Activated T-helper 17 cell treated with anti-CD3 and anti-CD28 coated beads, Interleukin-2, amount 50 U/mL, for 72 hours (primary cell): ENCODE data around the gene RBPJ. TPM values are rescaled to one million over a fixed set of nuclear protein-coding genes. Genes with fewer than 3 reads are reported as not detected.

Experiments used
- ATAC-seq: fragments of 150-1000 bp; cut with Tn5 transposase; replicated peaks from 2 replicates; pipeline ENCODE4 v1.10.0; 2021; ENCODE audit warnings: mild to moderate bottlenecking, moderate library complexity
- H3K27ac Mint-ChIP-seq: one replicate; pipeline ENCODE4 v1.8.0; 2022; ENCODE audit warnings: mixed read lengths
- H3K27me3 Mint-ChIP-seq: one replicate; pipeline ENCODE4 v1.8.0; 2022; ENCODE audit warnings: mixed read lengths
- H3K36me3 Mint-ChIP-seq: one replicate; pipeline ENCODE4 v1.8.0; 2022; ENCODE audit warnings: low read depth, mild to moderate bottlenecking, mixed read lengths
- H3K4me1 Mint-ChIP-seq: one replicate; pipeline ENCODE4 v1.8.0; 2022; ENCODE audit warnings: mixed read lengths
- H3K4me3 Mint-ChIP-seq: one replicate; pipeline ENCODE4 v1.8.0; 2022; ENCODE audit warnings: mild to moderate bottlenecking, mixed read lengths
- H3K9me3 Mint-ChIP-seq: one replicate; pipeline ENCODE4 v1.8.0; 2022; ENCODE audit warnings: mixed read lengths
- total RNA-seq, 2 donors: library from RNA; stranded (reverse); gene quantifications; one replicate each; pipeline ENCODE4 v1.2.3, GENCODE V29; 2022

Gene RBPJ
- total RNA-seq, 2 donors from 2014 or later = 238 to 481 TPM

DNA sequence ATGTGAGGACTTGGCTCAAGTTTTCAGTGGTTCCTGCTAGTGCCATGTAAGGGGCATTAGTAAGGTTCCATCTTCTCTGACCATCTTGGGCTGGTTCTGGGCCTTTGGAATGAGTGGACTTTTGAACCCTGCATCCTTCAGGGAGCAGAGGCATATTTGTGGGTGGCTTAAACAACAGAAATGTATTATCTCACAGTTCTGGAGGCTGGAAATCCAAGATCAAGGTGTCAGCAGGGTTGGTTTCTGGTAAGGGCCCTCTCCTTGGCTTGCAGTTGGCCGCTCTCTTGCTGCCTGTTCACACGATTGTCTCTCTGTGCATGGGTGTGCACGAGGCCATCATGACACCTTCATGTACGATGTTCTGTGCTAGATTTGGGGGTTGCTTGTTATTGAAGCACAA is 148.2 kb downstream of the RBPJ start:
- Mint-ChIP-seq H3K4me1 (no peaks in the 10 kb centered on the region), H3K9me3 (no peaks in the 10 kb centered on the region), H3K27ac (no peak overlapping the region), H3K36me3 (no peaks in the 10 kb centered on the region), H3K4me3 (no peak overlapping the region), H3K27me3 (peaks cover 24% of the 10 kb centered on the region)
- ATAC-seq = no peak

- ATAC-seq = no peak
- H3K27me3 Mint-ChIP-seq = peaks cover 23% of the 10 kb centered on the region
- no peak overlapping the region for H3K4me3 Mint-ChIP-seq
- no peaks in the 10 kb centered on the region for H3K9me3 Mint-ChIP-seq
- no peak overlapping the region for H3K27ac Mint-ChIP-seq
- no peaks in the 10 kb centered on the region for H3K4me1 Mint-ChIP-seq
- H3K36me3 Mint-ChIP-seq = no peaks in the 10 kb centered on the region
Observed at GRCh38 chr4:26471890-26472289, 151.1 kb downstream of the RBPJ start.

GRCh38 chr4:26473893-26474292 is 153.1 kb downstream of the RBPJ start:
- peaks cover 17% of the 10 kb centered on the region for H3K27me3 Mint-ChIP-seq
- no peaks in the 10 kb centered on the region for H3K4me1 Mint-ChIP-seq
- no peaks in the 10 kb centered on the region for H3K36me3 Mint-ChIP-seq
- no peak for ATAC-seq
- no peak overlapping the region for H3K4me3 Mint-ChIP-seq
- no peak overlapping the region for H3K27ac Mint-ChIP-seq
- H3K9me3 Mint-ChIP-seq = no peaks in the 10 kb centered on the region

GRCh38 chr4:26474551-26474950 is 153.7 kb downstream of the RBPJ start:
- Mint-ChIP-seq H3K27ac (no peak overlapping the region), H3K4me3 (no peak overlapping the region), H3K27me3 (peaks cover 17% of the 10 kb centered on the region), H3K36me3 (no peaks in the 10 kb centered on the region), H3K9me3 (no peaks in the 10 kb centered on the region), H3K4me1 (no peaks in the 10 kb centered on the region)
- ATAC-seq = no peak

DNA sequence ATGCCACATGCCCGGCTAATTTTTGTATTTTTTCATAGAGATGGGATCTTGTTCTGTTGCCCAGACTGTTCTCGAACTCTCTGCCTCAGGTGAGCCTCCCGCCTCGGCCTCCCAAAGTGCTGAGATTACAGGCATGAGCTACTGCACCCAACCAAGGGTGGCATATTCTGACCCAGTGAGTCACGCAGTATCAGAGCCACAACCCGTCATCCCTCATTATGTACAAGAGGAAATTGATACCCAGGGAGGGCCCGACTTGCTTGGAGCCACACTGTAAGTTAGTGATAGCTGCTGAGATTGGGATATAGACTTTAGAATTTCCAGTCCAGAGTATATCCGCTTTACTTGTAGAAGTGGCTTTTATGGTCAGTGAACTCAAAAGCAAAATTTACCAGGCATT is 154.9 kb downstream of the RBPJ start:
- Mint-ChIP-seq H3K27me3 (peaks cover 14% of the 10 kb centered on the region), H3K9me3 (no peaks in the 10 kb centered on the region), H3K36me3 (no peaks in the 10 kb centered on the region), H3K4me3 (no peak overlapping the region), H3K4me1 (no peaks in the 10 kb centered on the region), H3K27ac (no peak overlapping the region)
- no peak for ATAC-seq

DNA sequence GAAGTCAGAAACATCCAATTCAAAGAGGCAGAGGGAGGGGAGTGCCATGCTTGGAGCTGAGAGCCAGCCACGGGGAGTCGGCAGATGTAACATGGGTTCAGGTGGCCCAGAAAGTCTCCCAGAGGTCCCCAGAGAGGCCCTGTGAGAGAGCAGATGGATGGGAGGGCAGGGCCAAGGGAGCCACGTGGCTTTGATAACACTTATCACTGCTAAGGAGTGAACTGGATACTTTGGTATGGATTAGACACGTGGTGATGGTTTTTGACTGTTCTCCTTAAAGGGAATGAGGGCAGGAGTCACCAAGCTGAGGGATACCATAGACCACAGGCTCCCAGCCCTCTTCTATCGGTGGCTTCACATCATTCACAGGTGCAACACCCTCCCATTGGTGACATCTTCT is 155.7 kb downstream of the RBPJ start:
- H3K4me1 Mint-ChIP-seq = no peaks in the 10 kb centered on the region
- ATAC-seq = no peak
- H3K27me3 Mint-ChIP-seq = peaks cover 9% of the 10 kb centered on the region
- no peaks in the 10 kb centered on the region for H3K9me3 Mint-ChIP-seq
- H3K36me3 Mint-ChIP-seq = no peaks in the 10 kb centered on the region
- H3K27ac Mint-ChIP-seq = no peak overlapping the region
- no peak overlapping the region for H3K4me3 Mint-ChIP-seq

- H3K27ac Mint-ChIP-seq = no peak overlapping the region
- H3K9me3 Mint-ChIP-seq = no peaks in the 10 kb centered on the region
- H3K4me1 Mint-ChIP-seq = no peaks in the 10 kb centered on the region
- peaks cover 4% of the 10 kb centered on the region for H3K27me3 Mint-ChIP-seq
- H3K4me3 Mint-ChIP-seq = no peak overlapping the region
- H3K36me3 Mint-ChIP-seq = no peaks in the 10 kb centered on the region
- ATAC-seq = no peak
Observed at GRCh38 chr4:26478330-26478729, 157.5 kb downstream of the RBPJ start.

DNA sequence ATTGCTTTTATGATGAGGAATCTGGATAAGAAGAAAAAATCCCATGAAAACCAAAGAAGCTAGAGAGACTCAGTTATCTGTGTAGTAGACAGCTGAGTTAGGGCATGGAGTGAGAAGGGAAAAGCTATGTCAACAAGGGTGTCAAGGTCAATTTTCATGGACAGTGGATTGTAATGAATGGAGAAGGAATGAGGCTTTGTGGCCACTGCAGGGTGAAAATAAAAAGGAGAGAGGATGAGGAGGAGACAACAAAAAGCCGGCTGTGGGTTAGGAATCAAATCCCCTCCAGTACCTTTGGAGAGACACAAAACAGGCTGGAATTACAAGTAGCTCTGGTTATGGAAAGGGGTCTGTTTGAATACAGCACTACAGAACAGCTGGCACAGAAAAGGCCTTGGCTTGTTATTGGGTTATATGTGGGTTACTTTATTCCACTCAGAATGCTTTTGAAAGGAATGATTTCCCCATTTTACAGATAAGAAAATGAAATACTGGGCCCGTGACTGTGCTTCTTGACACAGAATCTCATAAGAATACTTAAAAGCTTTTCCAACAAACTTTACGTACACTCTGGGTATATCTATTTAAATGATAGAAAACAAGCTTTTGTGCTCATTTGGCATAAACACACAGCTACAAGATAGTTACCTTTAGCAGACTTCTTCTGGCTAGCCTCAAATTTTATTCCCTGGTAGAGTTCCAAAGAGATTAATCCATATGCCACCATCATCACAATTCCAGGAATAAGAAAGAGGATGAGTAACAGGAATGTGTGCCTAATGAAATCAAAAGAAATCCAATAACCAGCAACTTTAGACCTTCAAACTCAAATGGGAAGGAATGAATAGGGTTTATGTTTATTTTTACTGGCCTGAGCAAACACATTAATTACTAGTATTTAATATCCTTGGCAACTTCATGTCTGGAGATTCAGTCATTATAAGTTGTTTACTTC is 162.0 kb downstream of the RBPJ start:
- ATAC-seq = no peak
- no peaks in the 10 kb centered on the region for H3K4me1 Mint-ChIP-seq
- no peaks in the 10 kb centered on the region for H3K9me3 Mint-ChIP-seq
- H3K27ac Mint-ChIP-seq = no peak overlapping the region
- H3K36me3 Mint-ChIP-seq = no peaks in the 10 kb centered on the region
- peaks cover 4% of the 10 kb centered on the region for H3K27me3 Mint-ChIP-seq
- no peak overlapping the region for H3K4me3 Mint-ChIP-seq

DNA sequence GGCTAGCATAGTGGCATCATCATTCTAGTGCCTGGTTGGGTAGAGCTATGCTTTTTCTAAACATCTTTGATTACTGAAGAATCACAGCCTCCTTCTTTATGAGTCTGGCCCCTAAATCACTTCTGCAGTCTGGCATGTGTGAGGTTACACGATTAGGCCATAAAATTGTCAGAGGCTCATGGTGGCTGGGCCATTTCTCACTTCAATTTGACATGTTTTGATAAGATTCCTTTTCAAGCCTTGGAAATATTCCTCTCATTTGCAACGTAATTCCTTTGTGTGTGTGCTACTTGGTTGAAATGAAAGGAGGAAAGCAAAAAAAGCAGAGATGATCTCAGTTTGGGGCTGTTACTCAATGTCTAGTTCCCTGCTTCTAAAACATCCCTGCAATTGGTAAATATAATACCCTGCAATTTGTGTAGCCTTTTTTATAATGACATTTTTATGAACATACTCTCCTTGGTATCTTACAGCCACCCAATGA is 163.3 kb downstream of the RBPJ start:
- Mint-ChIP-seq H3K4me1 (no peaks in the 10 kb centered on the region), H3K27me3 (peaks cover 14% of the 10 kb centered on the region), H3K4me3 (no peak overlapping the region), H3K36me3 (no peaks in the 10 kb centered on the region), H3K27ac (no peak overlapping the region), H3K9me3 (no peaks in the 10 kb centered on the region)
- no peak for ATAC-seq

- H3K27me3 Mint-ChIP-seq = peaks cover 17% of the 10 kb centered on the region
- ATAC-seq = no peak
- H3K27ac Mint-ChIP-seq = no peak overlapping the region
- no peaks in the 10 kb centered on the region for H3K4me1 Mint-ChIP-seq
- no peak overlapping the region for H3K4me3 Mint-ChIP-seq
- no peaks in the 10 kb centered on the region for H3K36me3 Mint-ChIP-seq
- no peaks in the 10 kb centered on the region for H3K9me3 Mint-ChIP-seq
Observed at GRCh38 chr4:26484516-26484915, 163.7 kb downstream of the RBPJ start.

Other genes starting within 250 kb of the RBPJ start
- not detected for gene CCKAR, start 169.5 kb downstream of the RBPJ start, total RNA-seq